Measurements from ENCODE around the gene PCNX2.

The PCNX2 gene

DNA sequence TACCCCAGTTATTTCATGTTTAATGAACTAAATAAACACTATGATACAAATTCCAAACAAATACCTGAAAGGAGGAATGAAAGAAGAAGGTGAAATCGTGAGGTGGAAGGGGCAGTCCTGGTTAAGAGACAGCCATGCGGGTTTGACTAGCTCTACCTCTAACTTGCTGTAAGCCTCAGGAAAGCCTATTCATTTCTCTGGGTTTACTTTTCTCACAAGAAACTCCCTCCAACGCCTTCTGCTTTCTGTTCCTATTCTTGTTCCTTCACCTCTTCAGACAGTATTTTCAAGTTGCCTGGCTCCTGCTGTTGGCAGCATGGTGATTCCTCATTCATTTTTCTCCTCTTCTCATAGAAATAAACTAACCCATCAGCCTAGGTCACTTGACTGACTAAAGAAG is 252.7 kb downstream of the PCNX2 start:
- CTCF ChIA-PET, result no interaction called here
- no peak overlapping the region for H3K4me3 ChIP-seq (ENCODE audit: control insufficient read depth in 1 of 7, extremely low read depth in 1 of 7, insufficient read depth in 4 of 7, low read depth in 2 of 7, low read length in 6 of 7)
- no peaks in the 10 kb centered on the region for H3K36me3 ChIP-seq (ENCODE audit: control insufficient read depth in 4 of 4, insufficient read depth in 4 of 4, low read length in 3 of 4)
- no peaks in the 10 kb centered on the region for H3K27me3 ChIP-seq (replicated peaks in 2 of 5; ENCODE audit: control insufficient read depth in 4 of 5, insufficient read depth in 5 of 5, low read length in 4 of 5)
- no peak for DNase-seq
- no peaks in the 10 kb centered on the region for H3K4me1 ChIP-seq (ENCODE audit: control extremely low read depth in 1 of 4, control insufficient read depth in 4 of 4, insufficient read depth in 4 of 4, low read length in 3 of 4)
- 100% methylated on average over 2 of the region's 3 CpGs for WGBS (ENCODE audit: insufficient coverage)
- no peak overlapping the region for H3K27ac ChIP-seq (ENCODE audit: insufficient read depth in 1 of 2, low read depth in 1 of 2, low read length in 2 of 2, poor library complexity in 1 of 2, severe bottlenecking in 2 of 2)
- no peaks in the 10 kb centered on the region for H3K9me3 ChIP-seq (ENCODE audit: control extremely low read depth in 1 of 5, control insufficient read depth in 4 of 5, insufficient read depth in 2 of 5, low read depth in 1 of 5, low read length in 4 of 5)
- POLR2A ChIA-PET, result no interaction called here

DNA sequence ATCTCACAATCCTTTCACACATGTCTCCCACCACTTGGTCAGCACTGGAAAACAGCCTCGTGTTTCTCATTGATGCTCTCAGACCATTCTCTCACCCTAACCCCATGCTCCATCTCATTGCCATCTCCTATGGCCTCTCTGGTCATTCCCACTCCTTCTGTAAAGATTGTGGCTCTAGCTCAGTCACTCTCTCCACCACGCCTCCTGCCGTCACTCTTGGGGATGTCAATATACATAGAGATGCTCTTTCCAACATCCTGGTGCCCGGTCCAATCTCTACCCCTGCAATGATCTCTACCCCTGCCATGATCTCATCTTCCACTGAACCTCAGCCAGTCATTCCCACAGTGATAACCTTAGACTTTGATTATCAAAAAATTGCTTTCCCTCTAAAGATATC is 255.0 kb downstream of the PCNX2 start:
- POLR2A ChIA-PET, result no interaction called here
- 97% methylated on average over 4 of the region's 4 CpGs for WGBS (ENCODE audit: insufficient coverage)

DNA sequence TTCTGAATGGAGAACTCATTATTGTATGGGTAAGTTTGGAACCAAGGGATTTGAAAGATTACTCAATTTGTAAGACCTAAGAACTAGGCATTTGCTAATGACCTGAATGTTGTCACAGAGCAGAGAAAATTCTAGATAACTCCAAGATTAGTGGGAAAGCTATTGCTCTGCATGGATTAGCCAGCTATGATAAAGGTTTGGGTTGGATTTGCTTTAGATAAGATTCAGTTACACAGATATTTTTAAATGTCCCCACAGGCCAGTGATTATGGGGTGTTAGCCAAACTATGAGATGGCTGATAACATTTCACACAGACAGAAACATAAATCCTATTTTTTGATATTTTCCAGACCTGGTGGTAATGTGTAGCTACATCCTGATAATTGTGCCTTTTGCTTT is 256.9 kb downstream of the PCNX2 start:
- DNase-seq, result no peak
- H3K36me3 ChIP-seq (ENCODE audit: control insufficient read depth in 4 of 4, insufficient read depth in 4 of 4, low read length in 3 of 4), result no peaks in the 10 kb centered on the region
- H3K27me3 ChIP-seq (replicated peaks in 2 of 5; ENCODE audit: control insufficient read depth in 4 of 5, insufficient read depth in 5 of 5, low read length in 4 of 5), result no peaks in the 10 kb centered on the region
- H3K27ac ChIP-seq (ENCODE audit: insufficient read depth in 1 of 2, low read depth in 1 of 2, low read length in 2 of 2, poor library complexity in 1 of 2, severe bottlenecking in 2 of 2), result no peak overlapping the region
- CTCF ChIA-PET, result interaction anchor here (1.2 kb wide), 1 partner anchor 11 kb away, joined by 4 read pairs; no protein-coding TSS in a partner anchor
- H3K4me3 ChIP-seq (ENCODE audit: control insufficient read depth in 1 of 7, extremely low read depth in 1 of 7, insufficient read depth in 4 of 7, low read depth in 2 of 7, low read length in 6 of 7), result no peak overlapping the region
- POLR2A ChIA-PET, result no interaction called here
- no peaks in the 10 kb centered on the region for H3K4me1 ChIP-seq (ENCODE audit: control extremely low read depth in 1 of 4, control insufficient read depth in 4 of 4, insufficient read depth in 4 of 4, low read length in 3 of 4)
- no peaks in the 10 kb centered on the region for H3K9me3 ChIP-seq (ENCODE audit: control extremely low read depth in 1 of 5, control insufficient read depth in 4 of 5, insufficient read depth in 2 of 5, low read depth in 1 of 5, low read length in 4 of 5)

More for the DNA sequence above, 255.0 kb downstream of the PCNX2 start:
- Histone ChIP-seq H3K4me1 (ENCODE audit: control extremely low read depth in 1 of 4, control insufficient read depth in 4 of 4, insufficient read depth in 4 of 4, low read length in 3 of 4) (no peaks in the 10 kb centered on the region), H3K27ac (ENCODE audit: insufficient read depth in 1 of 2, low read depth in 1 of 2, low read length in 2 of 2, poor library complexity in 1 of 2, severe bottlenecking in 2 of 2) (no peak overlapping the region), H3K4me3 (ENCODE audit: control insufficient read depth in 1 of 7, extremely low read depth in 1 of 7, insufficient read depth in 4 of 7, low read depth in 2 of 7, low read length in 6 of 7) (no peak overlapping the region), H3K27me3 (replicated peaks in 2 of 5; ENCODE audit: control insufficient read depth in 4 of 5, insufficient read depth in 5 of 5, low read length in 4 of 5) (no peaks in the 10 kb centered on the region), H3K9me3 (ENCODE audit: control extremely low read depth in 1 of 5, control insufficient read depth in 4 of 5, insufficient read depth in 2 of 5, low read depth in 1 of 5, low read length in 4 of 5) (no peaks in the 10 kb centered on the region), H3K36me3 (ENCODE audit: control insufficient read depth in 4 of 4, insufficient read depth in 4 of 4, low read length in 3 of 4) (no peaks in the 10 kb centered on the region)
- CTCF ChIA-PET, result no interaction called here
- no peak for DNase-seq

DNA sequence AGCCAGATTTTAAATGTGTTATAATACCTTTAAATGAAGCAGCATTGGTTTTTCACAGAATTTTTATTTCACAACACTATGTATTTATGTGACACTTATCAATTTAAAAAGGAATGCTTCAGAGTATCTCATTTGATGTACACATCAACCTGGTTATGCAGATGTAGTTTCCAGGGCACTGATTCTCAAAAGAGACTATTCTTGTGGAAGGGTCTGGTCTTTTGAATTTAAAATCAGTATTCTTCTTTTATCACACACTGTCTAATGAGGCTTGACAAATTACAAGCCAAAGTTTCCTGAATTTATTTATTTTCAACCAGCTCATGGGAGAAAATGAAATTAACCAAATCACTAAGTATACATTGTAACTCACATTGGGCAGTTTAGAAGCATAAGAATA is 257.7 kb downstream of the PCNX2 start:
- H3K27me3 ChIP-seq (replicated peaks in 2 of 5; ENCODE audit: control insufficient read depth in 4 of 5, insufficient read depth in 5 of 5, low read length in 4 of 5), result no peaks in the 10 kb centered on the region
- H3K4me1 ChIP-seq (ENCODE audit: control extremely low read depth in 1 of 4, control insufficient read depth in 4 of 4, insufficient read depth in 4 of 4, low read length in 3 of 4), result no peaks in the 10 kb centered on the region
- ChIA-PET POLR2A (no interaction called here), CTCF (no interaction called here)
- H3K27ac ChIP-seq (ENCODE audit: insufficient read depth in 1 of 2, low read depth in 1 of 2, low read length in 2 of 2, poor library complexity in 1 of 2, severe bottlenecking in 2 of 2), result no peak overlapping the region
- H3K4me3 ChIP-seq (ENCODE audit: control insufficient read depth in 1 of 7, extremely low read depth in 1 of 7, insufficient read depth in 4 of 7, low read depth in 2 of 7, low read length in 6 of 7), result no peak overlapping the region
- DNase-seq, result no peak
- H3K36me3 ChIP-seq (ENCODE audit: control insufficient read depth in 4 of 4, insufficient read depth in 4 of 4, low read length in 3 of 4), result no peaks in the 10 kb centered on the region
- no peaks in the 10 kb centered on the region for H3K9me3 ChIP-seq (ENCODE audit: control extremely low read depth in 1 of 5, control insufficient read depth in 4 of 5, insufficient read depth in 2 of 5, low read depth in 1 of 5, low read length in 4 of 5)

DNA sequence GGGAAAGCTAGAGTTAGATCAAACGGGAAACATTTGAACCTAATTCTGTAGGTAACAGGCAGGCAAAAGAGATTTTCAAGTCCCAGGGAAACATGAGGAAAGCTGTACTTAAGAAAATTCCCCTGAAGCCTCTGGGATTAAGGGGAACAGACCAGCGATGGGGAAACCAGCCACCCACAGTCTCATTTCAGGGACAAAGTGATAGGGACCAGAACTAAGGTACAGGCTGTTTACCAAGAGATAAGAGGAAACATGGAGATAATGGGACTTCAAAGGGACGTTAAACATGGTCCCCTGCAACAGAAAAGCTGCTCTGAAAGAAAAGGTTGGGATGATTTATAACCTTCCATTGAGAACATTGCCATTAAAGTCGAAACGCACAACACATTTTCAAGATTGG is 260.7 kb downstream of the PCNX2 start:
- WGBS (ENCODE audit: insufficient coverage), result 100% methylated on average over 5 of the region's 5 CpGs
- Histone ChIP-seq H3K4me1 (ENCODE audit: control extremely low read depth in 1 of 4, control insufficient read depth in 4 of 4, insufficient read depth in 4 of 4, low read length in 3 of 4) (no peaks in the 10 kb centered on the region), H3K9me3 (ENCODE audit: control extremely low read depth in 1 of 5, control insufficient read depth in 4 of 5, insufficient read depth in 2 of 5, low read depth in 1 of 5, low read length in 4 of 5) (no peaks in the 10 kb centered on the region), H3K36me3 (ENCODE audit: control insufficient read depth in 4 of 4, insufficient read depth in 4 of 4, low read length in 3 of 4) (no peaks in the 10 kb centered on the region), H3K27ac (ENCODE audit: insufficient read depth in 1 of 2, low read depth in 1 of 2, low read length in 2 of 2, poor library complexity in 1 of 2, severe bottlenecking in 2 of 2) (no peak overlapping the region), H3K27me3 (replicated peaks in 2 of 5; ENCODE audit: control insufficient read depth in 4 of 5, insufficient read depth in 5 of 5, low read length in 4 of 5) (no peaks in the 10 kb centered on the region), H3K4me3 (ENCODE audit: control insufficient read depth in 1 of 7, extremely low read depth in 1 of 7, insufficient read depth in 4 of 7, low read depth in 2 of 7, low read length in 6 of 7) (no peak overlapping the region)
- no peak for DNase-seq
- CTCF ChIA-PET, result interaction anchor here (1.7 kb wide), 1 partner anchor 9 kb away, joined by 6 read pairs; no protein-coding TSS in a partner anchor
- POLR2A ChIA-PET, result no interaction called here

DNA sequence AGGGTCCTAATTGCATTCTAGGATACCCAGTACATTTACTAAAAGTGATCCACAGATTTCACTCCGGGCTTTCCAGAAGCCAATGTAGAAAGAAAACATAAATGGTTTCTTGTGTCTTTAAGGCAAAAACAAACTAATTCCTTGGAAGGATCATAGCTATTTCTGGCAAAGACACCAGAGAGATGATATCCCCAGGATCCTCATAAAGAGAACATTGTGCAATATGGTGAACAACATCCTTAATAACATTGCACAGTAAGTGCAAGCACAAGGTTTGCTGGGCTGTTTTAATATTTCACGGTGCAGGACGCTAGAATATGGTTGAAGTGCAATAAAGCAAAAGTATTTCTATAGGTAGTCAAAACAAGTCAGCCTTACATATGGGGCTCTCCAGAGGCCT is 262.2 kb downstream of the PCNX2 start:
- WGBS (ENCODE audit: insufficient coverage), result no CpG with 5 or more reads among the region's 3 CpGs
- DNase-seq, result no peak
- CTCF ChIA-PET, result no interaction called here
- Histone ChIP-seq H3K27ac (ENCODE audit: insufficient read depth in 1 of 2, low read depth in 1 of 2, low read length in 2 of 2, poor library complexity in 1 of 2, severe bottlenecking in 2 of 2) (no peak overlapping the region), H3K36me3 (ENCODE audit: control insufficient read depth in 4 of 4, insufficient read depth in 4 of 4, low read length in 3 of 4) (no peaks in the 10 kb centered on the region), H3K27me3 (replicated peaks in 2 of 5; ENCODE audit: control insufficient read depth in 4 of 5, insufficient read depth in 5 of 5, low read length in 4 of 5) (no peaks in the 10 kb centered on the region), H3K4me1 (ENCODE audit: control extremely low read depth in 1 of 4, control insufficient read depth in 4 of 4, insufficient read depth in 4 of 4, low read length in 3 of 4) (no peaks in the 10 kb centered on the region), H3K9me3 (ENCODE audit: control extremely low read depth in 1 of 5, control insufficient read depth in 4 of 5, insufficient read depth in 2 of 5, low read depth in 1 of 5, low read length in 4 of 5) (no peaks in the 10 kb centered on the region), H3K4me3 (ENCODE audit: control insufficient read depth in 1 of 7, extremely low read depth in 1 of 7, insufficient read depth in 4 of 7, low read depth in 2 of 7, low read length in 6 of 7) (no peak overlapping the region)
- POLR2A ChIA-PET, result no interaction called here

DNA sequence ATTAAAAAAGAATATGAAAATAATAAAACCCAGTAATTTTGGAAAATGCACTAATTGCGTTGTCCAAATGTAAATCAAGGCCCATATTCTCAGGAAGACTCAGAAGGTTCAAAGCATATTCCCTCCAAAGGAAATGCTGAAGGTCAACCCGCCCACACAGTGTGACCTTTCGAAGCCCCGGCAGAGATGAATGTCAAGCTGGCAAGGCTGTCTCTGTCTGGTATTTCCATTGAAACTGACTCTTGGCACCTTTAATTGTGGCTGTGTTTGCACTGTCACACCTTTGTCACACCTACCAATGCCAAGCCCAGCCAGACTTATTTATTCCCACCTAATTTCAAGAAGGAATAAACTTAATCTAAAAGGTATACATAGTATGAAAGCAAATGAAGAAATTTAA is 262.6 kb downstream of the PCNX2 start:
- CTCF ChIA-PET, result no interaction called here
- Histone ChIP-seq H3K4me3 (ENCODE audit: control insufficient read depth in 1 of 7, extremely low read depth in 1 of 7, insufficient read depth in 4 of 7, low read depth in 2 of 7, low read length in 6 of 7) (no peak overlapping the region), H3K4me1 (ENCODE audit: control extremely low read depth in 1 of 4, control insufficient read depth in 4 of 4, insufficient read depth in 4 of 4, low read length in 3 of 4) (no peaks in the 10 kb centered on the region), H3K36me3 (ENCODE audit: control insufficient read depth in 4 of 4, insufficient read depth in 4 of 4, low read length in 3 of 4) (no peaks in the 10 kb centered on the region), H3K9me3 (ENCODE audit: control extremely low read depth in 1 of 5, control insufficient read depth in 4 of 5, insufficient read depth in 2 of 5, low read depth in 1 of 5, low read length in 4 of 5) (no peaks in the 10 kb centered on the region), H3K27me3 (replicated peaks in 2 of 5; ENCODE audit: control insufficient read depth in 4 of 5, insufficient read depth in 5 of 5, low read length in 4 of 5) (no peaks in the 10 kb centered on the region), H3K27ac (ENCODE audit: insufficient read depth in 1 of 2, low read depth in 1 of 2, low read length in 2 of 2, poor library complexity in 1 of 2, severe bottlenecking in 2 of 2) (no peak overlapping the region)
- no peak for DNase-seq
- POLR2A ChIA-PET, result no interaction called here
- WGBS (ENCODE audit: insufficient coverage), result 100% methylated on average over 4 of the region's 4 CpGs

DNA sequence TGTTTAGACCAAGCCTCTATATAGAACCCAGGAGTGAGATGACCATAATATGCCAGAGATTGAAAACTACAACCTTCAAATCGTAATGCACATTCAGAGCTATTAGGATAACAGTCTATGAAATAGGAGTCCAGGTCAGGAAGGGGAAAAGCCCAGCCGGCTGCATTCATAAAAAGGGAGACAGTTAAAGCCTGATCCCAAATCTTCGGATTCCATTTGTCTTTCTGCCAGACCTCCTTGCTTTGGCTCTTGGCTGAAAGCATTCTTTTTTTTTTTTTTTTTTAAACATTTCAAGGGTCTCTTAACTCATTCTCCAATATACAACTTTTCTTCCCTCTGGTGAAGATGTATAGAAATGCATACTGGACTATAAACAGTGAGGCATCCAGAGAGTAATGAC is 264.0 kb downstream of the PCNX2 start:
- ChIA-PET POLR2A (no interaction called here), CTCF (no interaction called here)
- DNase-seq, result no peak
- H3K4me3 ChIP-seq (ENCODE audit: control insufficient read depth in 1 of 7, extremely low read depth in 1 of 7, insufficient read depth in 4 of 7, low read depth in 2 of 7, low read length in 6 of 7), result no peak overlapping the region
- no peak overlapping the region for H3K27ac ChIP-seq (ENCODE audit: insufficient read depth in 1 of 2, low read depth in 1 of 2, low read length in 2 of 2, poor library complexity in 1 of 2, severe bottlenecking in 2 of 2)
- H3K36me3 ChIP-seq (ENCODE audit: control insufficient read depth in 4 of 4, insufficient read depth in 4 of 4, low read length in 3 of 4), result no peaks in the 10 kb centered on the region
- 100% methylated on average over 1 of the region's 3 CpGs for WGBS (ENCODE audit: insufficient coverage)
- H3K9me3 ChIP-seq (ENCODE audit: control extremely low read depth in 1 of 5, control insufficient read depth in 4 of 5, insufficient read depth in 2 of 5, low read depth in 1 of 5, low read length in 4 of 5), result no peaks in the 10 kb centered on the region
- no peaks in the 10 kb centered on the region for H3K4me1 ChIP-seq (ENCODE audit: control extremely low read depth in 1 of 4, control insufficient read depth in 4 of 4, insufficient read depth in 4 of 4, low read length in 3 of 4)
- H3K27me3 ChIP-seq (replicated peaks in 2 of 5; ENCODE audit: control insufficient read depth in 4 of 5, insufficient read depth in 5 of 5, low read length in 4 of 5), result no peaks in the 10 kb centered on the region

All from common myeloid progenitor, CD34-positive (primary cell).